Hepatocyte (in vitro differentiated cells): Measurements from ENCODE around the gene ERC2.

Source experiments
- CTCF ChIP-seq: fragments of 200-600 bp; sonication (generic); IDR thresholded peaks from 2 replicates; pipeline ENCODE4 v1.5.1; 2016; ENCODE audit warnings: antibody characterized with exemption, mild to moderate bottlenecking; ENCODE audit not compliant: poor library complexity
- EZH2 ChIP-seq: fragments of 200-600 bp; sonication (generic); IDR thresholded peaks from 2 replicates; pipeline ENCODE4 v1.6.1; 2016; ENCODE audit warnings: antibody characterized with exemption, mild to moderate bottlenecking, borderline replicate concordance
- EZH2phosphoT487 ChIP-seq: fragments of 200-600 bp; sonication (generic); IDR thresholded peaks from one replicate; pipeline ENCODE4 v1.6.1; 2018; ENCODE audit warnings: antibody characterized with exemption, mild to moderate bottlenecking, low read depth, moderate library complexity; ENCODE audit not compliant: unreplicated experiment, severe bottlenecking

DNA sequence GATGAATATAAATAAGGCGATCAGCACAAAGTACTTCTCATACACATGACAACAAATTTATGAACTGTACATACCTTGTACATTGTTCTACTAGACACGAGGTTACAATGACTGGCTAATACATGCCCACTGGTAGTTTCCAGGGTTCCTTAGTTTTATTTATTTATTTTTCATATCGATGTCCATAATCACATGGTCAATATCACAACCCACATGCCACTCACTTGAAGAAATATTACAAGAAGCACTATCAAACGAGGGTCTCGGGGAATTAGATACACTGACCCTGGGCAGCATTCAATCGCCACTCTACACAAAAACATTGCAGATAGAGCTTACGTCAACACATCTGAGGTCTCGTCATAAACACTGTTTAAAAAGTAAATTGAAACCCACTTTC is 959.9 kb downstream of the ERC2 start:
- TF ChIP-seq CTCF (no peak), EZH2phosphoT487 (no peak), EZH2 (no peak)
